ENCODE data around the gene PCSK1N. TPM values are rescaled to one million over a fixed set of nuclear protein-coding genes. Genes with fewer than 3 reads are reported as not detected.
A peak's percentile ranks its signal among the peaks of the same experiment; 100 is the strongest.

The PCSK1N gene
- total RNA-seq, 1 experiment from 2014 or later = 0.22 TPM

- ATAC-seq (peak; percentile 81), DNase-seq (ENCODE audit: low read depth, low spot score) (no peak)
- H3K9me2 ChIP-seq (ENCODE audit: insufficient read depth) = no peaks in the 10 kb centered on the region
- peak overlapping the region; percentile 60 for H3K4me2 ChIP-seq (ENCODE audit: low read length)
- no peaks in the 10 kb centered on the region for H3K9me3 ChIP-seq (ENCODE audit: control insufficient read depth in 1 of 2, insufficient read depth in 1 of 2, low read depth in 1 of 2, low read length in 2 of 2)
- no peaks in the 10 kb centered on the region for H3K79me2 ChIP-seq (ENCODE audit: insufficient read depth, low read length)
- TF ChIP-seq YY1 (IDR thresholded peaks at IDR 0.05; ENCODE audit: extremely low read depth, insufficient replicate concordance, low read depth, low read length) (no peak), CEBPB (IDR thresholded peaks at IDR 0.05; ENCODE audit: low read depth) (no peak), JUND (IDR thresholded peaks at IDR 0.05) (no peak), MAX (IDR thresholded peaks at IDR 0.05) (no peak), EZH2phosphoT487 (IDR thresholded peaks at IDR 0.05; ENCODE audit: borderline replicate concordance) (no peak), TCF7L2 (IDR thresholded peaks at IDR 0.05; ENCODE audit: borderline replicate concordance, extremely low read depth, insufficient read depth, insufficient read length) (no peak), ZBTB33 (IDR thresholded peaks at IDR 0.05; ENCODE audit: extremely low read depth, insufficient replicate concordance, low read length) (no peak), CBX3 (IDR thresholded peaks at IDR 0.05; ENCODE audit: low read depth) (no peak)
- H3K4me1 ChIP-seq (ENCODE audit: control insufficient read depth in 1 of 2, insufficient read depth in 2 of 2, low read length in 2 of 2) = peaks cover 11 to 19% of the 10 kb centered on the region in 2 experiments
- H2AFZ ChIP-seq (ENCODE audit: low read depth, low read length, poor library complexity, severe bottlenecking) = no peak overlapping the region
- no peaks in the 10 kb centered on the region for H3K27me3 ChIP-seq (ENCODE audit: insufficient read depth, low read length)
- no peaks in the 10 kb centered on the region for H3K36me3 ChIP-seq (ENCODE audit: control insufficient read depth in 1 of 2, insufficient read depth in 2 of 2, low read length in 2 of 2)
- H3K4me3 ChIP-seq (replicated peaks in 1 of 2; ENCODE audit: low read depth in 1 of 2, low read length in 2 of 2) = no peak overlapping the region
- peak overlapping the region; percentile 39 for H3K9ac ChIP-seq (ENCODE audit: low read length)
- POLR2A ChIA-PET = no interaction called here
- BruUV-seq (replicated peaks) = no TSS peak
- no peak overlapping the region; the same call in 1 of the 2 replicates for H3K27ac ChIP-seq (ENCODE audit: low read depth, low read length)
- no peaks in the 10 kb centered on the region for H4K20me1 ChIP-seq (ENCODE audit: insufficient read depth)
- CTCF ChIA-PET = no interaction called here
- RAD21 ChIA-PET (ENCODE audit: low non-redundant PET in 1 of 2, low total read pairs in 2 of 2, uncharacterized antibody in 2 of 2, unreplicated experiment in 2 of 2) = no interaction called here
- intact Hi-C loops (cut with micrococcal nuclease) = no loop called here
Measured at GRCh38 chrX:48794911-48795515, 40.4 kb downstream of the PCSK1N start.

All from HCT116 (cell line).